LNCAP (cell line): ENCODE results near the gene MAGI2.

Source experiments
- CTCF ChIP-seq: fragments of 450-650 bp; IDR thresholded peaks from 2 replicates; pipeline ENCODE4 v1.5.1; 2017; ENCODE audit warnings: mild to moderate bottlenecking

The MAGI2 gene

GRCh38 chr7:78194611-78195010 is 1258.9 kb downstream of the MAGI2 start:
- no peak for TF ChIP-seq CTCF

- TF ChIP-seq CTCF: no peak
Observed at GRCh38 chr7:78191475-78192079, 1261.9 kb downstream of the MAGI2 start.

- no peak for TF ChIP-seq CTCF
Observed at GRCh38 chr7:78189762-78190161, 1263.7 kb downstream of the MAGI2 start.

GRCh38 chr7:78185149-78185745 is 1268.2 kb downstream of the MAGI2 start:
- no peak for TF ChIP-seq CTCF

GRCh38 chr7:78184299-78184698 is 1269.2 kb downstream of the MAGI2 start:
- TF ChIP-seq CTCF: no peak

GRCh38 chr7:78179827-78180477 is 1273.5 kb downstream of the MAGI2 start:
- no peak for TF ChIP-seq CTCF

- no peak for TF ChIP-seq CTCF
Observed at GRCh38 chr7:78179211-78179610, 1274.3 kb downstream of the MAGI2 start.
